GM13977 (cell line): ENCODE results near the gene F8.

Experiments
- DNase-seq: peaks from one replicate; pipeline ENCODE4 v3.0.0; 2012; ENCODE audit warnings: low spot score
- in situ Hi-C: fragments of 300-500 bp; cut with MboI; formaldehyde crosslinking; loops from one replicate; pipeline ENCODE4 v1.12.0; 2022; ENCODE audit warnings: low sequenced_read_pairs, low pct_unique_long_range_greater_than_20kb, mixed read lengths, inconsistent platforms; ENCODE audit not compliant: unreplicated experiment
- TF ChIP-seq, protein P1 (sequence below): IDR thresholded peaks from 2 replicates; pipeline ENCODE4 v1.5.1; 2012; ENCODE audit warnings: mild to moderate bottlenecking, control low read depth; ENCODE audit not compliant: insufficient read depth; ENCODE audit errors: extremely low read depth, missing control alignments

Gene F8

DNA sequence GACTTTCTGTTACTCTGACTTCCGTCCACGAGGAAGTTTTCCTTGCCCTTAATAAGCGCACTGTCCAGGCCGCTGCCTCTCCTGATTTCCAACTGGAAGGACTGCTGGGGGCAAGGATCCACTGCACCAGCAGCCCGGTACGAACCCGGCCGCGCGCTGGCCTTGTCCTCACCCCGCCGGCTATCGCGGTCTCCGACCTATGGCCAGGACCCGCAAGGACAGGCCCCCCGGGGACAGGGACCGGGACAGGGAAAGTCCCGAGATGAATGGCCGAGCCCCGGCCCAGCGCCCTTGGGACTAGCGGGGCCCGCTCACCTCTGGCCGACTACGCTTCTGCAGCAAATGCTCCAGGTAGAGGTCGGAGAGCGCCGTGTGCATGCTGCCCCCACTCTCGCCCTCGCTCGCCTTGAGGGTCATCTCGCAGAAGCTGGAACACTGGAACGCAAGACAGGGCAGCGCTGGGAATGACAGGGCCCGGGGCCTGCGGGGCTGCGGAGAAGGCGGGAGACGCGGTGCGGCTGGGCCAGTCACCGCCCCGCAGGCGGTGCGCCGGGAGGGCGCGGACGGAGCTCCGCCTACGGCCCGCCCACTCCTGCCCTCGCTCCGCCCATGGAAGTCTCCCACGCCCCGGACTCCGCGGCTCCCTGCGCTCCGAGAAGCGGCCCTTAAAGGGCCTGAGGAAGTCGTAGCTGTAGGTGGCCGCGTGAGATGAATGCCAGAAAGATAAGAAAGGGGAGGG lies 217.4 kb downstream of the F8 start, which contains the start of gene MPP1:
TSS of gene MPP1 (minus strand) at position 529 of the 739 bp plus-strand sequence. CDS start at position 417, 112 bp downstream.
- TF ChIP-seq, protein P1, sequence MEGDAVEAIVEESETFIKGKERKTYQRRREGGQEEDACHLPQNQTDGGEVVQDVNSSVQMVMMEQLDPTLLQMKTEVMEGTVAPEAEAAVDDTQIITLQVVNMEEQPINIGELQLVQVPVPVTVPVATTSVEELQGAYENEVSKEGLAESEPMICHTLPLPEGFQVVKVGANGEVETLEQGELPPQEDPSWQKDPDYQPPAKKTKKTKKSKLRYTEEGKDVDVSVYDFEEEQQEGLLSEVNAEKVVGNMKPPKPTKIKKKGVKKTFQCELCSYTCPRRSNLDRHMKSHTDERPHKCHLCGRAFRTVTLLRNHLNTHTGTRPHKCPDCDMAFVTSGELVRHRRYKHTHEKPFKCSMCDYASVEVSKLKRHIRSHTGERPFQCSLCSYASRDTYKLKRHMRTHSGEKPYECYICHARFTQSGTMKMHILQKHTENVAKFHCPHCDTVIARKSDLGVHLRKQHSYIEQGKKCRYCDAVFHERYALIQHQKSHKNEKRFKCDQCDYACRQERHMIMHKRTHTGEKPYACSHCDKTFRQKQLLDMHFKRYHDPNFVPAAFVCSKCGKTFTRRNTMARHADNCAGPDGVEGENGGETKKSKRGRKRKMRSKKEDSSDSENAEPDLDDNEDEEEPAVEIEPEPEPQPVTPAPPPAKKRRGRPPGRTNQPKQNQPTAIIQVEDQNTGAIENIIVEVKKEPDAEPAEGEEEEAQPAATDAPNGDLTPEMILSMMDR, result no peak
- peak; percentile 88 for DNase-seq
- in situ Hi-C loops, result no loop called here

DNA sequence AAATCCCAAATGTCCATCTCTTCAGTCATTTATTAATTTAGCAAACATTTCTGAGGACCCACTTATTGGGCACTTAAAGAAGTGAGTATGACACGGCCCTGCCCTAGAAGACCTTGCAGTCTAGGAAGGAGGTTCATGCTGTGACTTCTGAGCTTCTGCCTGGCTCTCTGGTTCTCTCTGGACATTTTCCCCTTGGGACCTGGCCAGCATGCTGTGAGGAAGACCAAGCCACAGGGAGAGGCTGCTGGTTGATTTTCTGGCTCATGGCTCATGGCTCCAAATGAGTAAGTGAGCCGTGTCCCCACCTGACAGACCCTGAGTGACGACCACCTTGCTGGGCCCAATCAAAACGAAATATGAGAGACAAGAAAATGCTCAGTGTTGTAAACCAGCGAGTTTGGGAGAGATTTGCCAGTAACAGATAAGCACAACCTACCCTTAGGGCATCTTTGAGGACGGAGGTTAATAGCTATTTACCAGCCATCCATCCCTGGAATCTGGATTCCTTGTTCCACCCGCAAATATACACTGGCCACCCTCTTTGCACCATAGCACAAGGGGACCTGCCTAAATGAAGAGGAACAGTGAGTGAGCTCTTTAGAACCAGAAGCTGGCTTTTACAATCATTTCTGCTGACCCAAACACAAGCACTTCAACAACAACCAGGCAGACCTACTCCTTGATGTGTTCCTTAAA lies 218.1 kb downstream of the F8 start:
- TF ChIP-seq, protein P1, result no peak
- in situ Hi-C loops, result no loop called here

DNA sequence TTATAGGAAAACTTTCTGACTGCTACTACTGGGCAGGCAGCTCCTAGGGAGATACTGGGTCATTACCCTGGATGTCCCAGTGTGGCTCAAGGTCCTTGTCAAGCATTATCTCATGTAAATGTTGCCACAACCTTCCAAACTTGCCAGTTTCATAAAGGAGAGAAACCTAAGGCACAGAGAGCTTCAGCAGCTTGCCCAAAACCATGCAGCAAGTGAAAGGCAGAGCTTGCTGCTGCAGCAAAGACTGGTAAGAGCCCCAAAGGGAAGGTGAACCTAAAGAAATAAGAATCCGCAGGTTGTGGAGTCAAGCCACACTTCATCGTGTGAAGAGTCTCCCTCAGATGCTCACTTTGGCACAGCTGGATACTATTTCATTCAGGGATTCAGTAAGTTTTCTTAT lies 219.6 kb downstream of the F8 start:
- in situ Hi-C loops, result no loop called here
- DNase-seq, result no peak
- TF ChIP-seq, protein P1, result no peak

More for the DNA sequence above, 218.1 kb downstream of the F8 start:
- DNase-seq, result no peak

DNA sequence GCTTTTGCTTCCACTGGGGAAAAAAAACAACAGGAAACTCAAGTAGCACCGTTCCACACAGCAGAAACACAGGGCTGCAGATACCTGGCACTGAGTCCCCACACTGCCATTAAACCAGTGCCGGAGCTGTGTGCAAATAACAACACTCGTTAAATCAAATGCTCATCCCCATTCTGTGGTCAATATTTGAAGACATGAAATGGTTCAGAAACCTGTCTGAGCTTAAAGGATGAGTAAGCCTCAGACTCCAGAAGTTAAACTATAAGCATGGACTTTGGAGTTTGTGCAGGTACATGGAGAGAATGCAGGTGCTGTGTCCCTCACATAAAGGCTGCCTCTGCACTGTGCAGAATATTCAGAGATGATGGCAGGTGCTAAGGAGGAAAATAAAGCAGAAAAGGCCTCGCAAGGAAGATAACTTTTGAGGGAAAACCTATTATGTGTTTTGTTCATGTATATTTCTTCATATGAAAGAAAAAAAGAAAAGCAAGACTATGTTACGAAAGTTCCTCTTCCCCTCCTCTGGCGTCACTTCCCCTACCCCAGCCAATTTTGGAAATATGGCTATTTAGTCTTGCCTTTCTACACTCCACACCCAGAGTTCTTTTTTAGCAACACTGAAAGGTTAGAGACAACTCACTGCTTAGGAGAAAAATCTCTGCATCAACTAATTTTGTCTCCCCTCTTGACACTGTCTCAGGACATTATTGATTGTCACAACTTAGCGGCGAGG lies 221.9 kb downstream of the F8 start:
- no peak for DNase-seq
- TF ChIP-seq, protein P1, result no peak
- in situ Hi-C loops, result no loop called here

DNA sequence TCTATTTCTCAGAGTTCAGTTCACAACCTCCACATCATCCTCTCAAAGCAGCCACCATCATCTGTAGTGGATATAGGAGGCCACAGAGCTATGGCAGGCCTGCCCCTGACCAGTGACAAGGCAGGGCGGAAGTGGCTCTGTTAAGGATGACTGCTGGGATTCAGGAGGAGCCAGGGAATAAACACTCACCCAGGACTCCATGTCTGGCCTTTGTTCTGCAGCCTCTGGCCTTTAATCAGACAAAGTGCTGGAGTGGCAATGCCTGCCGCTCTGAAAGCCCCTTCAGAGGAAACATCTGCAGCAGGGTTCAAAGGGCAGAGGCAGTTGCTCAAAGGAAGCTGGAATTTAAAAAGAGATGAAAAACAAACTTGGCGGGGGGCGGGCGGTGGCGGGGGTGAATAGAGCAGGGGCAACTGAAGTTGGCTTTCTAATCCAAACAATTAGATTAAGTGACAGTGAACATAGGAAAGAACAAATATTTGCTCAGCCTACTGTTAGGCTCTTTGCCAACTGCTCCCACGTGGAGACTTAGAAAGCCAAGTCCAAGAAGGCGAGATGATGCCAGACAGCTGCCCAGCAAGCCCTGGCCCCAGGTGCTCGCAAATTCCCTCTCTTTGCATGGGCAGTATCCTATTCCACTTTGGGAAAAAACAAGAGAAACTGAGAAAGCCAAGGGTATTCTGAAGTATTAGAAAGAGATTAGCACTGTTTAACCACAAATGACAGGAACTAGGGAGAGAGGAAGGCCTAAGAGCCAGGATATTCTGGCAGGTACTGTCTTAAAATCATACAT lies 222.8 kb downstream of the F8 start:
- TF ChIP-seq, protein P1, result no peak
- in situ Hi-C loops, result no loop called here
- DNase-seq, result no peak

DNA sequence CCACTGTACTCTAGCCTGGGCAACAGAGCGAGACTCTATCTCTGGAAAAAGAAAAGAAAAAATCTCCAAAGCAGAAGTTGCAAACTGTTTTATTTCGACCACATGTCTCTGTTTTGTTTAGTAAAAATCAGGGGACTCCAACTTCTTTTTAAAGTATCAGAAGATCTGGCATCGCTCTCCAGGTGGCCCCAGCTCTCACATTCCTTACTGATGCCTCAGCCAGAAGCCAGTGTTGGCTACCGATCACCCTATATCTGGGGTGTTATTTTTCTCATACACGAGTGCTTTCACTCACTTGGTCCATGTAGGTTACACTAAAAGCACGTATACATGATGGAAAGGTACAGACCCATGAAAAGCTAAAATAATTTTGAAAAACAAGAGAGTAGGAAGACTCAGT lies 225.5 kb downstream of the F8 start:
- in situ Hi-C loops, result no loop called here
- TF ChIP-seq, protein P1, result no peak
- DNase-seq, result no peak
